HepG2 (cell line): ENCODE results near the gene RELL1.

ENCODE experiments used
- AGO2 ChIP-seq: fragments of 200-400 bp; formaldehyde crosslinking; optimal IDR thresholded peaks from 2 replicates; pipeline ENCODE3; 2017; ENCODE audit warnings: mild to moderate bottlenecking, low read depth, low read length, moderate library complexity
- CTCF ChIP-seq: sonication (generic); formaldehyde crosslinking; IDR thresholded peaks from 2 replicates; pipeline ENCODE4 v1.5.0; 2020; ENCODE audit warnings: mild to moderate bottlenecking, missing genetic modification reagents, moderate library complexity
- GMEB1 ChIP-seq: sonication (generic); formaldehyde crosslinking; IDR thresholded peaks from 2 replicates; pipeline ENCODE4 v1.5.1; 2020; ENCODE audit warnings: missing genetic modification reagents, mild to moderate bottlenecking, borderline replicate concordance
- JUN ChIP-seq: sonication (generic); formaldehyde crosslinking; IDR thresholded peaks from 2 replicates; pipeline ENCODE4 v1.4.0; 2020; ENCODE audit warnings: mild to moderate bottlenecking, missing genetic modification reagents
- MTA3 ChIP-seq: sonication (generic); formaldehyde crosslinking; IDR thresholded peaks from 2 replicates; pipeline ENCODE4 v1.4.0; 2020; ENCODE audit warnings: missing genetic modification reagents
- NFIC ChIP-seq: IDR thresholded peaks from 2 replicates; pipeline ENCODE4 v1.6.1; 2012; ENCODE audit warnings: mild to moderate bottlenecking, low read length, inconsistent platforms
- POLR2AphosphoS5 ChIP-seq: IDR thresholded peaks from 2 replicates; pipeline ENCODE4 v1.6.1; 2012; ENCODE audit warnings: low read depth, low read length
- TCF12 ChIP-seq, 2 experiments: fragments of 450-650 bp in 1 of 2; sonication (generic) in 1 of 2; formaldehyde crosslinking in 1 of 2; IDR thresholded peaks; 2 replicates each; pipeline versions ENCODE4 v1.6.1 to v1.8.0; 2017 to 2022; ENCODE audit warnings: antibody characterized with exemption in 1 of 2, mild to moderate bottlenecking in 1 of 2, missing genetic modification reagents in 1 of 2, moderate library complexity in 1 of 2
- ZNF646 ChIP-seq: sonication (generic); formaldehyde crosslinking; IDR thresholded peaks from 2 replicates; pipeline ENCODE4 v1.9.0; 2021; ENCODE audit warnings: mild to moderate bottlenecking, missing genetic modification reagents

GRCh38 chr4:37689353-37690095, 3.3 kb upstream of the RELL1 start:
- TF ChIP-seq ZNF646 (CRISPR knock-in tag) (no peak), POLR2AphosphoS5 (no peak), GMEB1 (CRISPR knock-in tag) (no peak), MTA3 (CRISPR knock-in tag) (no peak), TCF12 (IDR thresholded peaks at IDR 0.05) (no peak), TCF12 (CRISPR knock-in tag; IDR thresholded peaks at IDR 0.05) (no peak), NFIC (no peak), AGO2 (no peak), JUN (CRISPR knock-in tag) (no peak), CTCF (CRISPR knock-in tag) (no peak)
